Fibroblast of mammary gland (primary cell): ENCODE data around the gene CROT.

ENCODE experiments used
- DNase-seq: peaks from one replicate; pipeline ENCODE4 v3.0.0-alpha.2; 2010; ENCODE audit warnings: low read depth
- H3K4me3 ChIP-seq: 2 replicates; pipeline ENCODE4 v1.5.1; 2011; ENCODE audit warnings: low read depth, mild to moderate bottlenecking, low read length, moderate library complexity; ENCODE audit not compliant: control insufficient read depth
- CTCF ChIP-seq: conservative IDR thresholded peaks from 2 replicates; pipeline ENCODE4 v1.5.1; 2011; ENCODE audit warnings: low read depth, low read length, inconsistent platforms; ENCODE audit not compliant: control insufficient read depth, insufficient read depth

Gene CROT

DNA sequence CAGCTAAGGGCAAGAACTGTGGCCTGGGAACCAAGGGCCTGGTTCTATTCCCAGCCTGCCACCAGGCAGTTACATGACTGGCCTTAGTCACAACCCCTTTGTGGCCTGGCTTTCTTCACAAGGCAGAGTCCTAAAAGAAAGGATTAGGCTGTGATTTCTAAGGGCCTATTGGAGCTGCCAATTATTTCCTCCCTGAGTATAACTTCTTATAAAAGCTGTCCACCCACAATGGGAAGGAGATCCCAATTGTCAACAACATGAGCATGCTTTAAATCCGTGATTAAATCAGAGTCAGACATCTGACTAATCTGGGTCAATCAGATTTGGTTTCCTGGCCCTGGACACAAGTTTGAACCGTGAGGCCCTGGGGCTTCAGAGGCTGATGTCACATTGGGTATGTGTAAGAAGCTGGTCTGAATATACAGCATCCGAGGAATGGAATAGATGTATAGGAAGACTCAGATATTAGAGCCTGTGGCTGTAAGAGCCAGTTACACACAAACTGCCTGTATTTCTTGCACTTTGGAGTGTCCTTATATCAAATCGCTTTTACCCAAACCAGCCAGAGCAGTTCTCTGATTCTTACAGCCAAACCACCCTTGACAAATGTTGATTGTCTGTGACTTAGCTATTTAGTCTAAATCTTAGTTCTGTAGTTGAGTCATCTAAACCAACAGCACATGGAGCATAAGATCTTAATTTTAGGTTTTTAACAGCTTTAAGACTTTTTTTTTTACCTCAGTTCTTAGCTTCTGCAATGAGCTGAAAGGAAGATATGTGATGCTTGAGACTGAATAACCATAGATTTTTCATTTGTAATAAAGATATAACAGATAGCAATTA, 68.7 kb downstream of the CROT start:
- no peak for TF ChIP-seq CTCF
- H3K4me3 ChIP-seq = no peak overlapping the region
- peak; percentile 83 for DNase-seq

GRCh38 chr7:87414794-87415188, 69.3 kb downstream of the CROT start:
- TF ChIP-seq CTCF = no peak
- peak; percentile 48 for DNase-seq
- H3K4me3 ChIP-seq = no peak overlapping the region

GRCh38 chr7:87416682-87417587, 71.5 kb downstream of the CROT start:
- peak; percentile 75 for DNase-seq
- no peak overlapping the region for H3K4me3 ChIP-seq
- TF ChIP-seq CTCF = peak; percentile 65

- TF ChIP-seq CTCF = no peak
- no peak for DNase-seq
- no peak overlapping the region for H3K4me3 ChIP-seq
Observed at GRCh38 chr7:87420173-87420572, 74.7 kb downstream of the CROT start.

- H3K4me3 ChIP-seq = no peak overlapping the region
- no peak for TF ChIP-seq CTCF
- DNase-seq = no peak
Observed at GRCh38 chr7:87424075-87424474, 78.6 kb downstream of the CROT start.

DNA sequence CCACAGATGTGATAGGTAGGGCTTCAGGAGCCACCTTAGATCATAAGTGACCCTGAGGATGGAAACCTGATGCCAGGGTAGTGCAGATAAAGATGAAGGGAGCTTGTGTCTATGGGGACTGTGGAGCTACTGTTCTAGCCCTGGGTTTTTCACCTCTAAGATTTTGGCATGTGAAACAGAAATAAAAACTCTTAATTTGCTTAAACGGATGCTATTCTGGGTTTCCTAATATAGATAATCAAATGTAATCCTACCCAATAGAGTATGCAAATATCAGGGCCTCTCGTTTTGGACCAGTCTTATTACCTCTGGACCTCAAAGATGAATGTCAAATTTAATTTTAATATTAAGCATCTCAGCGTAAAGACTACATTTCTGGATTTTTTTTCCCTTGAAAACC, 80.7 kb downstream of the CROT start:
- no peak overlapping the region for H3K4me3 ChIP-seq
- no peak for TF ChIP-seq CTCF
- DNase-seq = no peak
